Gastrocnemius medialis (tissue), 4 donors: ENCODE measurements around the gene NPL. TPM values are rescaled to one million over a fixed set of nuclear protein-coding genes. Genes with fewer than 3 reads are reported as not detected.

Source experiments
- ATAC-seq, 2 donors: fragments of 150-250 bp; one replicate each; pipeline ENCODE4 v1.9.1; 2016
- DNase-seq, 2 donors: peaks; one replicate each; pipeline ENCODE4 v3.0.0-alpha.2; 2019
- H3K27ac ChIP-seq, 4 donors: fragments of 200-600 bp; sonication (generic); 1 replicate in 1 of 4; 2 replicates in 3 of 4; pipeline ENCODE4 v1.5.1; 2016 to 2018; ENCODE audit warnings: mild to moderate bottlenecking in 2 of 4, moderate library complexity in 1 of 4
- H3K27me3 ChIP-seq, 3 donors: fragments of 200-600 bp; sonication (generic) in 2 of 3; 1 replicate in 1 of 3; 2 replicates in 2 of 3; pipeline versions ENCODE4 v1.5.1 to v1.6.0; 2016 to 2019; ENCODE audit warnings: mild to moderate bottlenecking in 1 of 3, moderate library complexity in 1 of 3
- H3K36me3 ChIP-seq, 2 donors: fragments of 200-600 bp; sonication (generic) in 1 of 2; one replicate each; pipeline ENCODE4 v1.5.1; 2017 to 2018
- H3K4me1 ChIP-seq, 2 donors: fragments of 200-600 bp; sonication (generic) in 1 of 2; one replicate each; pipeline ENCODE4 v1.5.1; 2016 to 2017; ENCODE audit warnings: mild to moderate bottlenecking in 2 of 2
- H3K4me3 ChIP-seq, 4 donors: fragments of 200-600 bp; sonication (generic) in 3 of 4; 1 replicate in 1 of 4; 2 replicates in 3 of 4; pipeline ENCODE4 v1.5.1; 2016 to 2019; ENCODE audit warnings: mild to moderate bottlenecking in 2 of 4
- H3K9me3 ChIP-seq, 3 donors: fragments of 200-600 bp; sonication (generic) in 2 of 3; 1 replicate in 1 of 3; 2 replicates in 2 of 3; pipeline ENCODE4 v1.5.1; 2016 to 2019
- CTCF ChIP-seq, 5 experiments: fragments of 450-650 bp in 3 of 5; fragments of 200-600 bp in 2 of 5; sonication (generic) in 2 of 5; IDR thresholded peaks in 4 of 5; conservative IDR thresholded peaks in 1 of 5; 1 replicate in 4 of 5; 2 replicates in 1 of 5; pipeline ENCODE4 v1.5.1; 2016 to 2019; ENCODE audit warnings: antibody characterized with exemption in 5 of 5, mild to moderate bottlenecking in 3 of 5, moderate library complexity in 3 of 5
- POLR2A ChIP-seq, 2 donors: fragments of 450-650 bp; IDR thresholded peaks; one replicate each; pipeline ENCODE4 v1.6.1; 2017; ENCODE audit warnings: antibody characterized with exemption in 2 of 2, mild to moderate bottlenecking in 2 of 2, moderate library complexity in 2 of 2
- in situ Hi-C, 4 donors: fragments of 200-750 bp; cut with MboI; loops; one replicate each; pipeline versions ENCODE4 v1.15.0 to v1.8.0; 2017; ENCODE audit warnings: low sequenced_read_pairs in 4 of 4
- intact Hi-C: fragments of 100-400 bp; cut with DNase I; formaldehyde crosslinking; loops from one replicate; pipeline ENCODE4 v1.15.1; 2023; ENCODE audit warnings: low total_unique reads
- total RNA-seq, 4 donors: library from RNA; depleted of rRNA; stranded (reverse); fragments of >200 nt; gene quantifications; one replicate each; pipeline versions ENCODE4 v1.1.0 to v1.2.3, GENCODE V29; 2016

The NPL gene
- total RNA-seq, 4 donors from 2014 or later: 2.7 to 6.5 (median 4.3) TPM

GRCh38 chr1:182765391-182765790, 24.2 kb upstream of the NPL start:
- no peaks in the 10 kb centered on the region for H3K27me3 ChIP-seq
- H3K36me3 ChIP-seq: no peaks in the 10 kb centered on the region
- ATAC-seq (no peak), DNase-seq (no peak)
- H3K4me3 ChIP-seq: no peak overlapping the region
- no peak for TF ChIP-seq POLR2A (IDR thresholded peaks at IDR 0.05)
- peaks cover 13% of the 10 kb centered on the region in 2 donors for H3K4me1 ChIP-seq
- no peak overlapping the region for H3K27ac ChIP-seq
- no peaks in the 10 kb centered on the region for H3K9me3 ChIP-seq
- intact Hi-C loops (no loop called here), in situ Hi-C loops (loop anchor here in 2 of 4 donors (25.0 kb wide), 1 partner anchor 328 kb away; no protein-coding TSS in a partner anchor)

GRCh38 chr1:182766050-182766449, 23.5 kb upstream of the NPL start:
- ATAC-seq (no peak), DNase-seq (no peak)
- in situ Hi-C loops (loop anchor here in 2 of 4 donors (25.0 kb wide), 1 partner anchor 329 kb away; no protein-coding TSS in a partner anchor), intact Hi-C loops (no loop called here)
- no peaks in the 10 kb centered on the region for H3K27me3 ChIP-seq
- H3K27ac ChIP-seq: no peak overlapping the region
- no peak for TF ChIP-seq CTCF (IDR thresholded peaks at IDR 0.05 in 4 of 5, conservative IDR thresholded peaks at IDR 0.05 in 1 of 5)
- TF ChIP-seq POLR2A (IDR thresholded peaks at IDR 0.05): no peak
- peaks cover 14 to 16% of the 10 kb centered on the region in 2 donors for H3K4me1 ChIP-seq
- H3K9me3 ChIP-seq: no peaks in the 10 kb centered on the region
- H3K4me3 ChIP-seq: no peak overlapping the region
- H3K36me3 ChIP-seq: no peaks in the 10 kb centered on the region

DNA sequence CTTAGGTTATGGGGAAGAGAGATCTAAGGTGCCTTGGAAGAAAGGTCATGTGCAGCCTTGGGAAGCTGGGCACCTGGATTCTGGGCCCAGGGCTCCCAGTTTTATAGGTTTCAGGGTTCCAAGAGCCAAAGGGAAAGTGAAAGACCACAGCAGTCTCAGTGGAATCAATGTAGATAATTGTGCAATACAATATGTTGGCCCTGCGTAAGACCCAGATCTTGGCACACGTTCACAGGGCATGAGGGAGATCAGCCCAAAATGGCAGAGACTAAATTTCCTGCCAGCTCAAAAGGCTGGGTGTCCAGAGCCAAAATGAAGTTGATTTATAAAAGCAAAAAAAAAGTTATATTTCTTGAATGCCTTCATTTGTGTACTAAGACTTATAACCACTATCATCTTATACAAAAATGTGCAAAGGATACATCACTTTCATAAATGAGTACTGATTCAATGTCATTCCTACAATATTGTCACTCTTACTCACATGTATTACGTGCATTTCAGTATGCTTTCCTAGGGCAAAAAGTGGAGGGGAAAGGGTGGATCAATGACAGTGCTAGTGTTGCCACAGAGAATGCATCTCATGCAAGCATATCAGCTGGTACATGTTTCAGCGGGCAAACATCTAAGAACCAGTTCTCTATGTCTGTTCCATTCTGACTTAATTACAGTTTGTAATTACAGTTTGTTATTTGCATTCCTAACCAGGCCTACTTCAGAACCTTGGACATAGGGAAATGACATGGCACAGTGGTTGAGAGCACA, 22.5 kb upstream of the NPL start:
- no peaks in the 10 kb centered on the region for H3K36me3 ChIP-seq
- no peak for TF ChIP-seq POLR2A (IDR thresholded peaks at IDR 0.05)
- TF ChIP-seq CTCF (IDR thresholded peaks at IDR 0.05 in 4 of 5, conservative IDR thresholded peaks at IDR 0.05 in 1 of 5): no peak
- no peaks in the 10 kb centered on the region for H3K9me3 ChIP-seq
- H3K27ac ChIP-seq: no peak overlapping the region
- no peak for DNase-seq
- ATAC-seq: no peak
- intact Hi-C loops (no loop called here), in situ Hi-C loops (loop anchor here in 2 of 4 donors (25.0 kb wide), 1 partner anchor 330 kb away; no protein-coding TSS in a partner anchor)
- H3K27me3 ChIP-seq: no peaks in the 10 kb centered on the region
- no peak overlapping the region for H3K4me3 ChIP-seq
- peaks cover 14 to 16% of the 10 kb centered on the region in 2 donors for H3K4me1 ChIP-seq

DNA sequence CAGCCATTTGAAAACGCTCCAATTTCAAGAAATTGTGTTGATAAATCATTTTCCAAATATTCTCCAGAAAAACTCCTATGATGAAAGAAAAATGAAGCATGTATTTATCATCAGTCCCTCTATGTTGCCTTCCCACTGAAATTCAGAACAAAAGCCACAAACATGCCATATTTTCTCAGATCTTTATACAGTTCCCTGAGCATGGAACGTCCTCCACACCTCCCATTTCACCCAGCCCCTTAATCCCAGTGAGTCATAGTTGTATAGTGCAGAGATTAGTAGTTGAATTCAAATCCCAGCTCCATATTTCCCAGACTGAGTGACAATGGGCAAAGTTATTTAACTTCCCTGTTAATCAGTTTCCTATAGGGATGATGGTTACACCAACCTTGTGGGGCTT, 20.6 kb upstream of the NPL start:
- peaks cover 14 to 16% of the 10 kb centered on the region in 2 donors for H3K4me1 ChIP-seq
- TF ChIP-seq POLR2A (IDR thresholded peaks at IDR 0.05): no peak
- no peak for TF ChIP-seq CTCF (IDR thresholded peaks at IDR 0.05 in 4 of 5, conservative IDR thresholded peaks at IDR 0.05 in 1 of 5)
- intact Hi-C loops: no loop called here
- H3K9me3 ChIP-seq: no peaks in the 10 kb centered on the region
- DNase-seq (no peak), ATAC-seq (no peak)
- no peaks in the 10 kb centered on the region for H3K27me3 ChIP-seq
- no peaks in the 10 kb centered on the region for H3K36me3 ChIP-seq
- no peak overlapping the region for H3K27ac ChIP-seq
- in situ Hi-C loops: loop anchor here in 2 of 4 donors (25.0 kb wide), 1 partner anchor 332 kb away; no protein-coding TSS in a partner anchor
- no peak overlapping the region for H3K4me3 ChIP-seq

DNA sequence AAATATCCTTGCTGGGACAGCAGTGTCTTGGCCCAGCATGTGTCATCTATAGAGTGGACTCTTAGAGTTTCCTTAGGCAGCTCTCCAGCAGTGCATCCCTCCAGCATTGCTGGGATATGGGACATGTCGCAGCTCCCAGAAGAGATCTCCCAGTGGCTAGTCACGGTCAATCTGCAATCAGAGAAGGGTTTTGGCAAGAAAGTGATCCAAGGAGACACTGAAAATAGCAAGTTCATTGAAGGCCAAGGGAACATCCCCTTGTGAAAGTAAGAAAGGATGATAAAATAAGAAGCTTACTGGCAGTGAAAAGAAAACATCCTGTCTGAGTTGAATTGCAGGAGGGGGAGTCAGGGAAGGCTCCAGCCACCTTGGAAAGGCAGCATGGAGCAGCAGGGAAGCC, 19.3 kb upstream of the NPL start:
- intact Hi-C loops: no loop called here
- H3K4me3 ChIP-seq: no peak overlapping the region
- peaks cover 10 to 16% of the 10 kb centered on the region in 2 donors for H3K4me1 ChIP-seq
- DNase-seq (peak in 1 of 2 donors; percentile 16), ATAC-seq (peak; percentile 69 to 91)
- in situ Hi-C loops: loop anchor here in 2 of 4 donors (25.0 kb wide), 1 partner anchor 333 kb away; no protein-coding TSS in a partner anchor
- H3K9me3 ChIP-seq: no peaks in the 10 kb centered on the region
- peak overlapping the region in 1 of 4 donors; percentile 24 for H3K27ac ChIP-seq
- H3K36me3 ChIP-seq: no peaks in the 10 kb centered on the region
- no peak for TF ChIP-seq POLR2A (IDR thresholded peaks at IDR 0.05)
- no peaks in the 10 kb centered on the region for H3K27me3 ChIP-seq
